Mesenchymal stem cell (in vitro differentiated cells and primary cell): ENCODE results near the gene MYL5.

Experiments used
- DNase-seq: peaks from one replicate; pipeline ENCODE4 v3.0.0-alpha.2; 2013
- H2AFZ ChIP-seq: one replicate; pipeline ENCODE4 v1.6.1; 2013; ENCODE audit warnings: low read depth, mild to moderate bottlenecking, control low read depth, inconsistent platforms, low read length, moderate library complexity
- H2AK5ac ChIP-seq: 2 replicates; pipeline ENCODE4 v1.6.1; 2013; ENCODE audit warnings: low read length, moderate library complexity, mild to moderate bottlenecking, inconsistent platforms; ENCODE audit not compliant: severe bottlenecking
- H2BK120ac ChIP-seq: one replicate; pipeline ENCODE4 v1.6.1; 2013; ENCODE audit warnings: low read depth, mild to moderate bottlenecking, inconsistent platforms, low read length, moderate library complexity
- H2BK12ac ChIP-seq, 2 experiments: one replicate each; pipeline ENCODE4 v1.6.1; 2013; ENCODE audit warnings: inconsistent platforms in 2 of 2, low read length in 2 of 2, mild to moderate bottlenecking in 2 of 2, moderate library complexity in 2 of 2, control low read depth in 1 of 2
- H2BK15ac ChIP-seq: one replicate; pipeline ENCODE4 v1.6.1; 2013; ENCODE audit warnings: mild to moderate bottlenecking, low read depth, inconsistent platforms; ENCODE audit not compliant: poor library complexity, severe bottlenecking
- H2BK5ac ChIP-seq: 2 replicates; pipeline ENCODE4 v1.6.1; 2013; ENCODE audit warnings: low read depth, mild to moderate bottlenecking, low read length, control low read depth, inconsistent platforms; ENCODE audit not compliant: poor library complexity, severe bottlenecking
- H3K14ac ChIP-seq, 2 experiments: one replicate each; pipeline ENCODE4 v1.6.1; 2013; ENCODE audit warnings: inconsistent platforms in 2 of 2, low read length in 2 of 2, control low read depth in 1 of 2, mild to moderate bottlenecking in 1 of 2, moderate library complexity in 1 of 2
- H3K18ac ChIP-seq, 2 experiments: one replicate each; pipeline ENCODE4 v1.6.1; 2013; ENCODE audit warnings: inconsistent platforms in 2 of 2, low read length in 2 of 2, control low read depth in 1 of 2, low read depth in 1 of 2, mild to moderate bottlenecking in 1 of 2
- H3K23ac ChIP-seq, 2 experiments: one replicate each; pipeline ENCODE4 v1.6.1; 2013; ENCODE audit warnings: inconsistent platforms in 2 of 2, low read length in 2 of 2, mild to moderate bottlenecking in 2 of 2, moderate library complexity in 2 of 2, control low read depth in 1 of 2
- H3K27ac ChIP-seq: 2 replicates; pipeline ENCODE4 v1.5.1; 2013; ENCODE audit warnings: mild to moderate bottlenecking, moderate library complexity, low read length, control low read depth, inconsistent platforms; ENCODE audit not compliant: poor library complexity, severe bottlenecking
- H3K27me3 ChIP-seq, 2 experiments: 2 replicates each; pipeline versions ENCODE4 v1.6.1 to v1.7.0; 2013; ENCODE audit warnings: low read length in 2 of 2, mild to moderate bottlenecking in 2 of 2, moderate library complexity in 2 of 2, control low read depth in 1 of 2, inconsistent platforms in 1 of 2; ENCODE audit not compliant: control insufficient read depth in 1 of 2, insufficient read depth in 1 of 2
- H3K36me3 ChIP-seq, 2 experiments: 2 replicates each; pipeline versions ENCODE4 v1.6.1 to v1.7.0; 2013; ENCODE audit warnings: low read length in 2 of 2, control low read depth in 1 of 2, inconsistent platforms in 1 of 2, low read depth in 1 of 2, mild to moderate bottlenecking in 1 of 2; ENCODE audit not compliant: insufficient read depth in 2 of 2, control insufficient read depth in 1 of 2
- H3K4ac ChIP-seq, 2 experiments: one replicate each; pipeline ENCODE4 v1.6.1; 2013; ENCODE audit warnings: inconsistent platforms in 2 of 2, low read length in 2 of 2, mild to moderate bottlenecking in 2 of 2, moderate library complexity in 2 of 2, control low read depth in 1 of 2, low read depth in 1 of 2
- H3K4me1 ChIP-seq: 2 replicates; pipeline ENCODE4 v1.6.1; 2013; ENCODE audit warnings: low read depth, low read length, control low read depth; ENCODE audit not compliant: control insufficient read depth, insufficient read depth
- H3K4me2 ChIP-seq: 2 replicates; pipeline ENCODE4 v1.6.1; 2013; ENCODE audit warnings: low read length, mild to moderate bottlenecking, inconsistent platforms; ENCODE audit not compliant: poor library complexity, severe bottlenecking
- H3K4me3 ChIP-seq, 2 experiments: 2 replicates each; pipeline versions ENCODE4 v1.5.1 to v1.7.0; 2013; ENCODE audit warnings: low read length in 2 of 2, mild to moderate bottlenecking in 2 of 2, control low read depth in 1 of 2, low read depth in 1 of 2; ENCODE audit not compliant: insufficient read depth in 1 of 2
- H3K79me1 ChIP-seq: replicated peaks from 2 replicates; pipeline ENCODE4 v1.6.1; 2013; ENCODE audit warnings: mild to moderate bottlenecking, control low read depth, low read length, inconsistent platforms; ENCODE audit not compliant: poor library complexity, severe bottlenecking
- H3K9ac ChIP-seq: 2 replicates; pipeline ENCODE4 v1.7.0; 2013; ENCODE audit warnings: mild to moderate bottlenecking, low read length, moderate library complexity
- H3K9me3 ChIP-seq: 2 replicates; pipeline ENCODE4 v1.7.0; 2013; ENCODE audit warnings: mild to moderate bottlenecking, low read length; ENCODE audit not compliant: control insufficient read depth
- H4K8ac ChIP-seq: one replicate; pipeline ENCODE4 v1.6.1; 2013; ENCODE audit warnings: inconsistent platforms, mild to moderate bottlenecking, low read length, moderate library complexity
- H4K91ac ChIP-seq: one replicate; pipeline ENCODE4 v1.6.1; 2013; ENCODE audit warnings: mild to moderate bottlenecking, low read length, inconsistent platforms
- WGBS: methylation state at CpG from one replicate; pipeline ENCODE4 v1.1.7; 2013; ENCODE audit warnings: mixed read lengths; 5-methylcytosine and 5-hydroxymethylcytosine counted together

The MYL5 gene

DNA sequence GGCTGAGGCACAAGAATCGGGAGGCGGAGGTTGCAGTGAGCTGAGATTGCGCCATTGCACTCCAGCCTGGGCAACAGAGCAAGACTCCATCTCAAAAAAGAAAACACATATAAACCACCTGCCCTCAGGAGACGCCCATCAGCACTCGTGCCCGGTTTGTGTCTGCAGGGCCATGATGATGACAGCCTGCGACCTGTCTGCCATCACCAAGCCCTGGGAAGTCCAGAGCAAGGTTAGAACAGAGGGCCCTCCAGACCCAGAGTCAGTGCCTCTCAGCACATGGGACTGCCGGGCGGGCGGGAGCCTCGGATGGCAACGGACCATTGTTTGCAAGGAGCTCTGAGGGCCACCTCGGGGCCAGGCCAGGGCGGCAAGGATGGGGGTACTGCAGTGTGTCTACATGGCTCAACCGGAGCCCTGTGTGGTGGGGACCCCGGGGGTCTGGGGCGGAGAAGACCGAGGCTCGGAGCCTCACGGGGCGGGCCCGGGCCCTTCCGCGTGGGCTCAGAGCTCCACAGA is 9.6 kb upstream of the MYL5 start:
- H3K79me1 ChIP-seq: no peaks in the 10 kb centered on the region
- H3K23ac ChIP-seq: no peak overlapping the region
- 98% methylated on average over 24 of the region's 24 CpGs for WGBS
- H3K27me3 ChIP-seq: peaks cover 0 to 51% of the 10 kb centered on the region in 2 experiments
- no peak overlapping the region for H3K18ac ChIP-seq
- no peak overlapping the region for H2BK15ac ChIP-seq
- H2AK5ac ChIP-seq: no peak overlapping the region
- DNase-seq: no peak
- H3K9me3 ChIP-seq: no peaks in the 10 kb centered on the region
- no peak overlapping the region for H3K9ac ChIP-seq
- no peak overlapping the region for H3K4ac ChIP-seq
- H2BK5ac ChIP-seq: no peak overlapping the region
- no peaks in the 10 kb centered on the region for H3K36me3 ChIP-seq
- H3K4me3 ChIP-seq: no peak overlapping the region
- no peak overlapping the region for H4K8ac ChIP-seq
- H3K14ac ChIP-seq: no peak overlapping the region
- H3K27ac ChIP-seq: no peak overlapping the region
- no peak overlapping the region for H2BK12ac ChIP-seq
- no peak overlapping the region for H2AFZ ChIP-seq
- H3K4me1 ChIP-seq: peaks cover 9% of the 10 kb centered on the region
- H3K4me2 ChIP-seq: no peak overlapping the region
- no peak overlapping the region for H4K91ac ChIP-seq
- H2BK120ac ChIP-seq: no peak overlapping the region

DNA sequence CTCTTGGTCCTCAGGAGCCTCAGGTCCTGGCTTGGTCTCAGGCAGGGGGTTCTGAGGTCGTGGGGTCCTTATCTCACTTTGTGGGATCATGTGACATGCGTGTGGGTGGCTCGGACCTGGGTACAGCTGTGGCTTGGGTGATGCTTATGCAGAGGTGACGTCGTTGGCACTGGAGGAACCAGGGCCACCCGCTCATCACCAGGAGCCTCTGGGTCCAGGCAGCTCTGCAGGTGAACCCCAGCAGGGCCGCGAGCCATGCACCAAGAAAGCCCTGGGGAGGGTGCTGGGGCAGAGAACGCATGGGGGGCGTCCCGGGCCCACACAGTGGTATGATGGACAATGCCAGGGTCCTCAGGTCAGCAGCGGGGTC is 9.0 kb upstream of the MYL5 start:
- no peak overlapping the region for H2BK15ac ChIP-seq
- H3K23ac ChIP-seq: no peak overlapping the region
- H2BK12ac ChIP-seq: no peak overlapping the region
- no peaks in the 10 kb centered on the region for H3K9me3 ChIP-seq
- peaks cover 0 to 51% of the 10 kb centered on the region in 2 experiments for H3K27me3 ChIP-seq
- peaks cover 9% of the 10 kb centered on the region for H3K4me1 ChIP-seq
- H2AK5ac ChIP-seq: no peak overlapping the region
- H2AFZ ChIP-seq: no peak overlapping the region
- no peak overlapping the region for H3K14ac ChIP-seq
- H2BK5ac ChIP-seq: no peak overlapping the region
- H3K9ac ChIP-seq: no peak overlapping the region
- WGBS: 93% methylated on average over 12 of the region's 12 CpGs
- no peak for DNase-seq
- no peak overlapping the region for H2BK120ac ChIP-seq
- no peaks in the 10 kb centered on the region for H3K79me1 ChIP-seq
- H3K4ac ChIP-seq: no peak overlapping the region
- no peak overlapping the region for H3K4me2 ChIP-seq
- H3K18ac ChIP-seq: no peak overlapping the region
- H3K27ac ChIP-seq: no peak overlapping the region
- peaks cover 0 to 1% of the 10 kb centered on the region in 2 experiments for H3K36me3 ChIP-seq
- H4K91ac ChIP-seq: no peak overlapping the region
- H3K4me3 ChIP-seq: no peak overlapping the region
- no peak overlapping the region for H4K8ac ChIP-seq

DNA sequence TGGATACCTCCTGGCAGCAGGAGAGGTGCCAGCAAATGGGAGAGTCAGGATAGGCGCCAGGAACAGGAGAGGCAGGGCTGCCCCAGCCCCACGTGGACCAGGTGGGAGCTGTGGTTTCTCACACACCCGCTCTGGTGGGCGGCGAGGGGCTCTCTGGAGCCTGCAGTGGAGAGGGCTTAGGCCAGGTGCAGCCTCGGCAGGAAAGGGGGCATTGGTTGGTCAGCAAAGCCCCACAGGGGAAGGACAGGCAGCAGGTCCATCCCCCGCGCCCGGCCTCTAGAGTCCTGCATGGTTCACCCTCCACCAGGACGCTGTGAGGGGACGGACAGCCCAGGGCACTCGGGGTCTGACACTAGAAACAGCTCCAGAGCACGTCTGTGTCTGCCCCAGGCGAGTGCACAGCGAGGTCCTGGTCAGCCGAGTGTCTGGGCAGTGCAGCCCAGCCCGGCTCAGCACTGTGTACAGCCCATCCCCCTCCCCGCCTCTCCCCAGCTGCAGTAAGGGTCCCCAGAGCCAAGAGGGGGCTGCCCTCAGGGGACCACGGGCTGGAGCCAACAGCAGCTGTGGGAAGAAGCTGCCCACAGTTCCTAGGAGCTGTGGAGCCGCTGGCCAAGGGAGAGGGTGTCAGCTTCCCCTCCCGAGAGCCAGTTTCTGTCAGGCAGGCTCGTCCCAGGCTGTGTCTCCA is 8.4 kb upstream of the MYL5 start:
- Histone ChIP-seq H3K4me3 (no peak overlapping the region), H3K18ac (no peak overlapping the region), H3K79me1 (no peaks in the 10 kb centered on the region), H2AFZ (no peak overlapping the region), H3K9me3 (no peaks in the 10 kb centered on the region), H3K14ac (no peak overlapping the region), H2BK15ac (no peak overlapping the region), H3K9ac (no peak overlapping the region), H2BK120ac (no peak overlapping the region), H3K36me3 (peaks cover 3 to 6% of the 10 kb centered on the region in 2 experiments), H2BK12ac (no peak overlapping the region), H3K23ac (no peak overlapping the region), H2BK5ac (no peak overlapping the region), H3K27me3 (peaks cover 0 to 51% of the 10 kb centered on the region in 2 experiments), H3K4me1 (peaks cover 9% of the 10 kb centered on the region), H3K27ac (no peak overlapping the region), H3K4ac (no peak overlapping the region), H4K91ac (no peak overlapping the region), H3K4me2 (no peak overlapping the region), H4K8ac (no peak overlapping the region), H2AK5ac (no peak overlapping the region)
- WGBS: 76% methylated on average over 20 of the region's 22 CpGs
- no peak for DNase-seq

DNA sequence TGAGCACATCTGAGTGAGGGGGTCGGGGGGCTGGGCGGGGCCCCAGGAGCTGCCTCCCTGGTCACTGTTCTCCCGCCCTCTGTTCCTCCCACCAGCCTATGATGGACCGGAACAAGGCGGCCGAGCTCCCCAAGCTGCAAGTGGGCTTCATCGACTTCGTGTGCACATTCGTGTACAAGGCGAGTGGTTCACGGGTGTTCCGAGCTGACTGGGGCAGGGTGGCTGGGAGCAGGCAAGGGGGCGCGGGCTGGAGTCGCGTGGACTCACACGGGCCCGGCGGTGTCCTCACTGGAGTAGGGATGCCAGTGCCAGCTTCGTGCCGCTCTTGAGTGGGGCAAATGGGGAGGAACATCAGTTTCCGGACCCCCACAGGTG is 7.9 kb upstream of the MYL5 start:
- H3K9ac ChIP-seq: no peak overlapping the region
- H3K36me3 ChIP-seq: peaks cover 8 to 11% of the 10 kb centered on the region in 2 experiments
- H4K8ac ChIP-seq: no peak overlapping the region
- H3K23ac ChIP-seq: peak overlapping the region in 1 of 2 experiments; percentile 73
- no peak overlapping the region for H3K4ac ChIP-seq
- H3K14ac ChIP-seq: no peak overlapping the region
- peaks cover 9% of the 10 kb centered on the region for H3K4me1 ChIP-seq
- WGBS: 77% methylated on average over 15 of the region's 22 CpGs
- H2AFZ ChIP-seq: no peak overlapping the region
- H2BK12ac ChIP-seq: no peak overlapping the region
- no peak overlapping the region for H3K18ac ChIP-seq
- DNase-seq: no peak
- no peak overlapping the region for H2BK5ac ChIP-seq
- H2BK15ac ChIP-seq: no peak overlapping the region
- no peak overlapping the region for H2AK5ac ChIP-seq
- H4K91ac ChIP-seq: no peak overlapping the region
- no peak overlapping the region for H3K4me3 ChIP-seq
- peaks cover 0 to 51% of the 10 kb centered on the region in 2 experiments for H3K27me3 ChIP-seq
- no peak overlapping the region for H2BK120ac ChIP-seq
- no peak overlapping the region for H3K27ac ChIP-seq
- H3K4me2 ChIP-seq: no peak overlapping the region
- no peaks in the 10 kb centered on the region for H3K9me3 ChIP-seq
- peaks cover 2% of the 10 kb centered on the region for H3K79me1 ChIP-seq
